Measurements from ENCODE around the gene SH3GL1. TPM values are rescaled to one million over a fixed set of nuclear protein-coding genes. Genes with fewer than 3 reads are reported as not detected.

SH3GL1 gene
- total and polyA plus RNA-seq, 9 of the 15 experiments (the other 6 are each of a cell fraction or from before 2014, with no cell fraction given) = 1.7 to 75.3 (median 25.7) TPM

- TF ChIP-seq ZNF318 (IDR thresholded peaks at IDR 0.05; ENCODE audit: borderline replicate concordance in 1 of 2, low read depth in 1 of 2) = no peak
- no peak for TF ChIP-seq SREBF1 (IDR thresholded peaks at IDR 0.05; ENCODE audit: borderline replicate concordance, low read depth, low read length)
- TF ChIP-seq SIX5 (IDR thresholded peaks at IDR 0.05; ENCODE audit: borderline replicate concordance in 1 of 2, insufficient read depth in 1 of 2, low read depth in 1 of 2, low read length in 2 of 2) = no peak
- TF ChIP-seq CCNT2 (IDR thresholded peaks at IDR 0.05; ENCODE audit: borderline replicate concordance, extremely low read depth, insufficient read length, low read depth, low read length) = peak; percentile 32
- TF ChIP-seq ZNF311 (CRISPR knock-in tag; IDR thresholded peaks at IDR 0.05) = no peak
- TF ChIP-seq POLR2G (IDR thresholded peaks at IDR 0.05; ENCODE audit: low read depth, low read length) = peak; percentile 67; the same call in 1 of the 2 replicates
- no peak for TF ChIP-seq PYGO2 (tag; IDR thresholded peaks at IDR 0.05)
These were observed 45.8 kb upstream of the SH3GL1 start (continued) for GRCh38 chr19:4445963-4446703.

Data from K562 (cell line).